ENCODE results near the gene NIT1. TPM values are rescaled to one million over a fixed set of nuclear protein-coding genes. Genes with fewer than 3 reads are reported as not detected.

The NIT1 gene
- total and polyA plus RNA-seq, 9 of the 15 experiments (the other 6 are each of a cell fraction or from before 2014, with no cell fraction given): 18.4 to 76.0 (median 33.7) TPM

DNA sequence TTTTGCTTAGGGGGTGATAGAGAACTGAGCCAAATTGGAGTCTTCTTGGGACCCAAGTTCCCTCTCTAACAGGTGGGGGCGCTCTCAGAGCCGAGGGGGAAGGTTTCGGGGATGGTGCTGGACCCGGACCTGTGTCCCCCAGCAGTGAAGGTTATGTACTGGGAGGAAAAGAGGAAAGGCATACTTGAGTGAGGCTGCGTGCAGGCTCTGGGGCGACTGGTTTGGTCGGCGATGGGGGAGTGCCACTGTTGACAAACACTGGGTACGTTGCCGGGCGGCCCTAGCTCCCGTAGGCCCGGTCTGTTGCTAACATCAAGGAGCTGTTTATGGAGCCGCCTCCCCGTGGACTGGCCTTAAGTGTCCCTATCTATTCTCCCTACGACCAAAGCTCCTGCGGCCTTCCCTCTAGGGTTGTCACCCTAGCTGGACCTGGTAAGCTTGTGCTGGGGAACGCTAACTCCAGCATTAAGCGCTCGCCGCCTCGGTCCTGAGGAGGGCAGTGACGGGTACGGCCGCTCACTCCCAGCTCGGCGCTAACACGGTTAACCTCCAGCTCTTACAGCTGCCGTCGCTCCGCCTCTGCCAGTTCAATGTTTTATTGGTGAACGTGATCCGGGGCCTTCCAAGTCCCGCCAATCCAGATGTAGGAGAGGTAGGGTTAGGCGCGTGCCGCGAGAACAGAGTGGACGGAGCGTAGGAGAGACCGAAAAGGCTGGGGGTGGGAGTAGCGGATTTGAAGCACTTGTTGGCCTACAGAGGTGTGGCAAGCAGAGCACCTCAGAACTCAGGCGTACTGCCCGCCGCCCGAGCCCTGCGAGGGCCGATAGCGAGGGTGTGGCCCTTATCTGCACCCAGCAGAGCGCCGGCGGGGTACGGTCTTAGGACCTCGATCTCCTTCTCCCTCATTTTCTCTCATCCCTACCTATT lies 48.1 kb downstream of the NIT1 start, which contains the start of gene PPOX (continued):
- peak; percentile 81 to 85 for TF ChIP-seq E2F6 (IDR thresholded peaks at IDR 0.05; ENCODE audit: borderline replicate concordance in 1 of 2, extremely low read depth in 1 of 2, insufficient read depth in 1 of 2, insufficient read length in 1 of 2, low read depth in 1 of 2, low read length in 1 of 2, poor library complexity in 1 of 2, severe bottlenecking in 1 of 2)
- TF ChIP-seq TAF9B (IDR thresholded peaks at IDR 0.05; ENCODE audit: partially characterized antibody): no peak
- TF ChIP-seq E2F1 (CRISPR knock-in tag; IDR thresholded peaks at IDR 0.05): peak; percentile 75
- TF ChIP-seq PURB (CRISPR knock-in tag; IDR thresholded peaks at IDR 0.05; ENCODE audit: low read depth): no peak
- no peak for TF ChIP-seq DIDO1 (tag; IDR thresholded peaks at IDR 0.05; ENCODE audit: low read depth)
- no peak for TF ChIP-seq MAFF (IDR thresholded peaks at IDR 0.05; ENCODE audit: low read length)
- no peak for TF ChIP-seq BRCA1 (IDR thresholded peaks at IDR 0.05)
- TF ChIP-seq BRCA1 (CRISPR knock-in tag; IDR thresholded peaks at IDR 0.05): no peak
- peak; percentile 95 for TF ChIP-seq BCOR (IDR thresholded peaks at IDR 0.05)
- TF ChIP-seq MYBL2 (IDR thresholded peaks at IDR 0.05; ENCODE audit: low read depth): no peak
- TF ChIP-seq MYBL2 (CRISPR knock-in tag; IDR thresholded peaks at IDR 0.05; ENCODE audit: borderline replicate concordance): no peak
- TF ChIP-seq LEF1 (IDR thresholded peaks at IDR 0.05): peak; percentile 92
- peak in 1 of 2 experiments; percentile 69; a peak in 1 of 4 replicates for TF ChIP-seq SRF (CRISPR knock-in tag; IDR thresholded peaks at IDR 0.05)
- TF ChIP-seq ETV6 (IDR thresholded peaks at IDR 0.05; ENCODE audit: borderline replicate concordance in 1 of 2, low read depth in 2 of 2, low read length in 1 of 2): peak in 1 of 2 experiments; percentile 59; a peak in 1 of 4 replicates
- no peak for TF ChIP-seq ETV6 (CRISPR knock-in tag; IDR thresholded peaks at IDR 0.05; ENCODE audit: borderline replicate concordance)
- TF ChIP-seq RFX7 (CRISPR knock-in tag; IDR thresholded peaks at IDR 0.05): no peak
- TF ChIP-seq SMARCA4 (IDR thresholded peaks at IDR 0.05): peak; percentile 98
- peak; percentile 86 for TF ChIP-seq EP400 (IDR thresholded peaks at IDR 0.05)
- peak; percentile 47 for TF ChIP-seq DACH1 (IDR thresholded peaks at IDR 0.05; ENCODE audit: partially characterized antibody)
- peak; percentile 90; the same call in 1 of the 2 replicates for TF ChIP-seq KDM2B (CRISPR knock-in tag; IDR thresholded peaks at IDR 0.05)
- peak; percentile 95 for TF ChIP-seq ZFX (CRISPR knock-in tag; IDR thresholded peaks at IDR 0.05)
- peak; percentile 28 for TF ChIP-seq POU5F1 (IDR thresholded peaks at IDR 0.05; ENCODE audit: borderline replicate concordance, low read depth, low read length, partially characterized antibody)
- TF ChIP-seq NFATC3 (IDR thresholded peaks at IDR 0.05): no peak
- peak; percentile 94 for TF ChIP-seq PHB2 (IDR thresholded peaks at IDR 0.05; ENCODE audit: low read depth)
- TF ChIP-seq ZBTB1 (CRISPR knock-in tag; IDR thresholded peaks at IDR 0.05; ENCODE audit: borderline replicate concordance, low read depth): 0 out of 2 replicates have a peak, but pooled peaks have one; percentile 21

Measured in K562 (cell line).